ENCODE measurements around the gene PTPN20. TPM values are rescaled to one million over a fixed set of nuclear protein-coding genes. Genes with fewer than 3 reads are reported as not detected.

The PTPN20 gene
- total RNA-seq, 2 donors from 2014 or later = 2.5 to 10.2 TPM

- H3K9me3 ChIP-seq = no peaks in the 10 kb centered on the region
- intact Hi-C loops (cut with DNase I) = no loop called here
- no peak overlapping the region for H3K27ac ChIP-seq
- no peaks in the 10 kb centered on the region for H3K27me3 ChIP-seq (replicated peaks; ENCODE audit: insufficient read depth)
- H3K36me3 ChIP-seq = no peaks in the 10 kb centered on the region
- no peaks in the 10 kb centered on the region for H3K4me1 ChIP-seq (replicated peaks)
- 86% methylated on average over 10 of the region's 10 CpGs for WGBS
- no peak for DNase-seq (ENCODE audit: low spot score)
- no peak for TF ChIP-seq POLR2A (IDR thresholded peaks at IDR 0.05)
- TF ChIP-seq CTCF (IDR thresholded peaks at IDR 0.05) = no peak
- TF ChIP-seq POLR2AphosphoS5 (IDR thresholded peaks at IDR 0.05) = no peak
- no peak overlapping the region for H3K4me3 ChIP-seq
These were observed 114.5 kb downstream of the PTPN20 start for GRCh38 chr10:47025540-47026300.

GRCh38 chr10:47026301-47027107 is 115.3 kb downstream of the PTPN20 start:
- no peaks in the 10 kb centered on the region for H3K36me3 ChIP-seq
- TF ChIP-seq POLR2A (IDR thresholded peaks at IDR 0.05) (no peak), POLR2AphosphoS5 (IDR thresholded peaks at IDR 0.05) (no peak), CTCF (IDR thresholded peaks at IDR 0.05) (no peak)
- no peak for DNase-seq (ENCODE audit: low spot score)

GRCh38 chr10:47027108-47027783 is 116.0 kb downstream of the PTPN20 start:
- TF ChIP-seq CTCF (IDR thresholded peaks at IDR 0.05) = no peak
- TF ChIP-seq POLR2AphosphoS5 (IDR thresholded peaks at IDR 0.05) = no peak
- no peak for TF ChIP-seq POLR2A (IDR thresholded peaks at IDR 0.05)
- no peak overlapping the region for H3K4me3 ChIP-seq
- 64% methylated on average over 9 of the region's 9 CpGs for WGBS
- no peaks in the 10 kb centered on the region for H3K27me3 ChIP-seq (replicated peaks; ENCODE audit: insufficient read depth)
- no peaks in the 10 kb centered on the region for H3K36me3 ChIP-seq
- intact Hi-C loops (cut with DNase I) = no loop called here
- H3K9me3 ChIP-seq = no peaks in the 10 kb centered on the region
- DNase-seq (ENCODE audit: low spot score) = no peak
- no peak overlapping the region for H3K27ac ChIP-seq
- H3K4me1 ChIP-seq (replicated peaks) = no peaks in the 10 kb centered on the region

More at GRCh38 chr10:47026301-47027107, 115.3 kb downstream of the PTPN20 start:
- H3K9me3 ChIP-seq = no peaks in the 10 kb centered on the region
- 95% methylated on average over 11 of the region's 11 CpGs for WGBS
- H3K27ac ChIP-seq = no peak overlapping the region
- H3K4me3 ChIP-seq = no peak overlapping the region
- H3K27me3 ChIP-seq (replicated peaks; ENCODE audit: insufficient read depth) = no peaks in the 10 kb centered on the region
- intact Hi-C loops (cut with DNase I) = no loop called here
- H3K4me1 ChIP-seq (replicated peaks) = no peaks in the 10 kb centered on the region

- intact Hi-C loops (cut with DNase I) = no loop called here
- WGBS = 88% methylated on average over 8 of the region's 8 CpGs
- Histone ChIP-seq H3K27ac (no peak overlapping the region), H3K36me3 (no peaks in the 10 kb centered on the region), H3K4me3 (no peak overlapping the region), H3K27me3 (replicated peaks; ENCODE audit: insufficient read depth) (no peaks in the 10 kb centered on the region), H3K4me1 (replicated peaks) (no peaks in the 10 kb centered on the region), H3K9me3 (no peaks in the 10 kb centered on the region)
- no peak for TF ChIP-seq CTCF (IDR thresholded peaks at IDR 0.05)
- DNase-seq (ENCODE audit: low spot score) = no peak
These were observed 116.6 kb downstream of the PTPN20 start for GRCh38 chr10:47027784-47028260.

All from prostate gland (tissue), 2 donors.